ENCODE data around the gene SPON1.
"Not testable (repeated sequence)": the region's sequence is repeated elsewhere in the genome, so short reads cannot be mapped to it uniquely, and the experiment has no call there.

Gene SPON1

GRCh38 chr11:14230407-14230806 lies 267.9 kb downstream of the SPON1 start:
- in situ Hi-C loops (cut with MboI; ENCODE audit: low sequenced_read_pairs), result no loop called here

DNA sequence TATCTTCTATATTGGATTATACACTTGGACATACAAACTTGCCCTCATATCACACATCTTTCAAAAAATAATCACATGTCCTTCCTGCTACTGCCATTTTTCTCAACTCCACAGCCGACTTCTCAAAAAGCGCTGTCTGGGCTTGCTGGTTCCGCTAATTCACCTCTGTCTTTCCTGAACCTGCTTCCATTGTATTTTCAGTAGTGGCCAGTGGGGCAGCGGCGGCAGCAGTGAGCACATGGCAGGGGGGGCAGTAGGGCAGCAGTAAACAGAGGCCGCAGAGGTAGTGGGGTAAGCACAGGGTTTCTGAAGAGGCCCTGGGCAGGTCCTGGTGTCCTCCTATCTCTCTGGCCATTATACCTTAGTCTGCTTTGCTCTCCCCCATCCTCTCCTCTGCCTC lies 270.1 kb downstream of the SPON1 start:
- in situ Hi-C loops (cut with MboI; ENCODE audit: low sequenced_read_pairs), result no loop called here

- in situ Hi-C loops (cut with MboI; ENCODE audit: low sequenced_read_pairs), result no loop called here
These were observed 271.9 kb downstream of the SPON1 start for GRCh38 chr11:14234446-14234845.

DNA sequence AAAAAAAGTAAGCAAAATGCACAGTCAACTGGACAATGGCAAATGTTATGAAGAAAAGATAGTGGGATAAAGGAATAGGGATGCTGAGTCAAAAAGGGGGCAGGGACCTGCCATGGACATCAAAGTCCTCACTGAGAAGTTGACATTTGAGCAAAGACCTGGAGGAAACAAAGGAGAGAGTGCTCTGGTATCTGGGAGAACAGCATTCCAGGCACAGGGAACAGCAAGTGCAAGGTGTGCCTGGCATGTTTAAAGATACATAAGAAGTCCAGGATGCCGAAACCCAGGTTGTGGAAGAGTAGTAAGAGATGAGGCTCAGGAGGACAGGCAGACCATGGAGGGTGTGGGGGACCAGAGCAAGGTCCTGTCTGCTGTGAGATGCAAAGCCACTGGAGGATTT lies 273.2 kb downstream of the SPON1 start:
- in situ Hi-C loops (cut with MboI; ENCODE audit: low sequenced_read_pairs), result no loop called here

DNA sequence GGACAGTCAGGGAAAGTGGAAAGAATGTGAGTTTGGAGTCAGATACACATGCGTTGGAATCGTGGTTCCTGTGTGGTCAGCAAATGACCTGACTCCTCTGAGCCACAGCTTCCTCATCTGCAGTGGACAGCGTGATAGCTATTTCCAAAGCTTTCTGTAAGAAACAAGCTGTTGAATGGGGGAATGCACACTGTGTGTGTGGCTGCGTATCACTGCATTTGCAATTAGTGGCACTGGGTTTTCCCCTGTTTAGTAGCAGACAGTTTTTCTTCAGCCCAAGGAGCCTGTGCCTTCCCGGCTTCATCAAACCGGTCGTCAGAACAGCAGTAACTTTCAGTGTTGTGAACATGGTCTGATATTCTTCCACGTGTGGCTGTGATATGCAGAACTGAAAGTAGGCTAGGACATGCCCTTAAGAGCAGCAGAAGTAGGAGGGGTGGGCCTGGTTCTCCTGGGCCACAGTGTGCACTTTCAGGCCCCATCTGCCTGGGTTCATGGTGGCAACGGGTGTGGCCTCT lies 275.0 kb downstream of the SPON1 start:
- in situ Hi-C loops (cut with MboI; ENCODE audit: low sequenced_read_pairs), result no loop called here

DNA sequence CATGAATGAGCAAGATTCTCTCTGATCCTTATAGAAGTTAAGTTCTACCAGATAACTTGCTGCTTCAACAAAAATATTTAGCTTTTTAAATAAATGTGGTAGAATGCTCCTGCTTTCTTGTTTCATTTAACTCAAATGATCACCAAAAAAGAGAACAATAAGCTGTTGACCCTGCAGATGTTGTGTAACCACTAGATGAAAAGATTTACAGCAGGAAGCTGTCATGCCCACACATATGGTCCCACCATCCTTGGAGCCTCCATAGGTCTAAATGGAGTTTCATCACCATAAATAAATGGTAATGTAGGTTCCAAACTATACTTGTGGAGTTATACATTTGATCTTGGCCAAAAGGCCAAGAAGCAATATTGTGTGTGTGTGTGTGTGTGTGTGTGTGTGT lies 277.7 kb downstream of the SPON1 start:
- in situ Hi-C loops (cut with MboI; ENCODE audit: low sequenced_read_pairs), result no loop called here

DNA sequence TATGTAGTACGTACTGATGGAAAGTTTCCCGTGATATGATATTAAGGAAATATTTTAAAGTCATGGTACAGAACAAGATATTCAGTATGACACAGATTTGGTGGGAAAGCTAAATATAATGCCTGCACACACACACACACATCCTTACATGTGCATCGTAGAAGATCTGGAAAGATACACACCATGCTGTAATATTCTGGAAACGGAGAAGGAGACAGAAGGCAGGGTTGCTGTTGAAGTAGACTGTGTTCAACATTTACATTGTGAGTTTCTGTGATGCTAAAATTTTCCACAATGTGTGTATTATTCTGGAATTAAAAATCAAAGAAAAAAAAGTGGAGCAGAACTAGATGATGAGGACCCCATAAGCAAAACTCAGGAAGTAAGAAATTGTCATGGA lies 278.4 kb downstream of the SPON1 start:
- in situ Hi-C loops (cut with MboI; ENCODE audit: low sequenced_read_pairs), result no loop called here

- in situ Hi-C loops (cut with MboI; ENCODE audit: low sequenced_read_pairs), result no loop called here
These were observed 279.7 kb downstream of the SPON1 start for GRCh38 chr11:14242187-14242586.

- in situ Hi-C loops (cut with MboI; ENCODE audit: low sequenced_read_pairs), result no loop called here
These were observed 280.2 kb downstream of the SPON1 start for GRCh38 chr11:14242733-14243132.

- in situ Hi-C loops (cut with MboI; ENCODE audit: low sequenced_read_pairs), result no loop called here
These were observed 282.4 kb downstream of the SPON1 start for GRCh38 chr11:14244926-14245325.

DNA sequence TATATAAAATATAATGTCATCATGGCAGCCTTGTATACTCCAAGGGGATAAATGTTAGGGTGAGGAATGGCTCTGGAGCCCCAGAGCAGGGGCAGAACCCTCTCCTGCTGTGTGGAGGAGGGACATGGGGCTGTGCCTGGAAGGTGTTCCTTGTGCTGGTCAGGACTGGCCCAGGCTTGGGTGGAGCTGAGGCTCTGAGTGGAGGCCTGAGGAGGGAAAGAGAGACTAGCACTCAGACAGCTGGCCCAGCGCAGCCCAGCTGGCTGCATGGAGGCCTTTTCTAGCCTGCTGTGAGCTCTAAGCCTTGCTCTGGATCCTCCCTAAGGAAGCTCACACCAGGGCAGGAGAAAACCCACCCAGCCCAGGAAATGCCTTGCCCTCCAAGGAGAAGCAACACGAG lies 282.9 kb downstream of the SPON1 start:
- in situ Hi-C loops (cut with MboI; ENCODE audit: low sequenced_read_pairs), result no loop called here

DNA sequence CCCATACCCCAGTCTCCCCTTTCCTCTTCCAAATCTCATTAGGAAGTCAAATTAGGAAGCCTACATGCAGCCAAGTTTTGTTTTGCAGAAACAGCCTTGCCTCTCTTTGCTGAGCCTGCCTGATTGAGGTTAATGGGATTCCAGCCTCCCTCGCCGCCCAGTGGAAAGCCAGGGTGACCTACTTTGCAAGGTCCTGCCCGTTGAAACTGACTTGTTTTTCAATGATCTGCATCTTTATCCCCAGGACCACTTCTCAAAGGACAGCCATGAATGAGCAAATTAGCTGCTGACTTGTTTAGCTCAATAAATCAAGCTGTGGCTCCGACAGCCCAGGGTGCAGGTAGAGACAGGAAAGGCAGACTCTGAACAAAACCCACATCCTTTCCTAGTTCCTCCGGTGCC lies 286.1 kb downstream of the SPON1 start:
- in situ Hi-C loops (cut with MboI; ENCODE audit: low sequenced_read_pairs), result no loop called here

GRCh38 chr11:14249121-14249963 lies 286.8 kb downstream of the SPON1 start:
- in situ Hi-C loops (cut with MboI; ENCODE audit: low sequenced_read_pairs), result no loop called here

DNA sequence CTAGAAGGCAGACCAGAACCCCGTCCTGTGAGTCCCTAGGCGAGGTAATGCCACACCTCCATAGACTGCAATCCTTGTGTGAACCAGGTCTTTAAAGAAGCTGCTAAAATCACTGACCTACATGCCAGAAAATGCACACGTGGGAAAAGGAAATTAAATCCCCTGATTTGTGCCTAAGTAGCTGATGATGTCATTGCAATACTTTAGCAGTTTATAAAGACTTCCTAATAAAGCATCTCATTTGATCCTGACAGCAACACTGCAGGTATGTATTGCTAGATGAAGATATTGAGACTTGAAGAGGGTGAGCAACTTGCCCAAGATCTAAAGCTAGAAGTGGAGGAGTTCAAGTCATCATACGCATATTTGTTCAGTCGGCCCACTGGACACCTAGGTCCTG lies 289.2 kb downstream of the SPON1 start:
- in situ Hi-C loops (cut with MboI; ENCODE audit: low sequenced_read_pairs), result no loop called here

DNA sequence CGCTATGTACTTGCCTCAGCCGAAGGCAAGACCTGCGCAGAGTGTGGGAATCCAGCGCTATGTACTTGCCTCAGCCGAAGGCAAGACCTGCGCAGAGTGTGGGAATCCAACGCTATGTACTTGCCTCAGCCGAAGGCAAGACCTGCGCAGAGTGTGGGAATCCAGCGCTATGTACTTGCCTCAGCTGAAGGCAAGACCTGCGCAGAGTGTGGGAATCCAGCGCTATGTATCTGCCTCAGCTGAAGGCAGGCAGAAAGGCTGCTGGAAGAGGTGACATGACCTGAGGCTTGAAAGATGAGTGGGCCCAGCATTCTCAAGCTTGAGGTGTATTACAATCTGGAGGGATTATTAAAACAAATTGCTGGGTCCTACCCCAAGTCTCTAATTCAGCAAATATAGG lies 290.0 kb downstream of the SPON1 start:
- in situ Hi-C loops (cut with MboI; ENCODE audit: low sequenced_read_pairs), result not testable (repeated sequence)

GRCh38 chr11:14253421-14253820 lies 290.9 kb downstream of the SPON1 start:
- in situ Hi-C loops (cut with MboI; ENCODE audit: low sequenced_read_pairs), result no loop called here

GRCh38 chr11:14253840-14254239 lies 291.3 kb downstream of the SPON1 start:
- in situ Hi-C loops (cut with MboI; ENCODE audit: low sequenced_read_pairs), result no loop called here

- in situ Hi-C loops (cut with MboI; ENCODE audit: low sequenced_read_pairs), result no loop called here
These were observed 292.2 kb downstream of the SPON1 start for GRCh38 chr11:14254533-14255237.

GRCh38 chr11:14255238-14255534 lies 292.7 kb downstream of the SPON1 start:
- in situ Hi-C loops (cut with MboI; ENCODE audit: low sequenced_read_pairs), result no loop called here

DNA sequence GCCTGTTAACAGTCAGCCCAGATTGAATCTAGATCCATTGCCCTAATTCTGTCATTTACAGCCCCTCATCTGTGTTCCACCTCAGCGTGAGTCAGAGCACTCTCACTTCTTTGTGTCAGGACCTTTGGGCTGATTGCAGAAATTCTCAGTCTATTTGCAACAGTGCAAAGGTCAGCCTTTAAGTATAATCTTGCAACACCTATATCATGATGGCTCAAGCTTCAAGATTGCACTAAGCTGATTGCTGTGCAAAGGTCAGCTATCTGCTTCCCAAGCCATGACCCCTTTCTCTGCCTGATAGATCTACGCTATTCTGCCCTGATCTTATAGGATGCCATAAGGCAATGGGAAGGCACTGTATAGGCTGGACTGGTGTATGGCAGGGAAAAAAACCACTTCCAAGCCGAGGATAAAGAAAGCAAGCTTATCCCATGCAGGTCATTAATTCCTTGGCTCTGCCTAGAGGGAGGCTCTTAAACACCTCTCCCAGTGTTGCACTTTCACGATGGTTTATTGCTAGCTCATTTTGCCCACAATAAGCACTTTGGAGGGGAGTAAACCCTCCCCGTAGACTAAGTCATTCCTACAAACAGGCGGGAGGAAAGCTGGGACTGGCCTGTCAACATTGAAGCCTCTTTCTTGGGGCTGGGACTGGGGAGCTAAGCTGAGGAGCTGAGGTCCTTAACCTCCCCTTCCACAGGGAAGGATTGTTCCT lies 295.9 kb downstream of the SPON1 start:
- in situ Hi-C loops (cut with MboI; ENCODE audit: low sequenced_read_pairs), result no loop called here

- in situ Hi-C loops (cut with MboI; ENCODE audit: low sequenced_read_pairs), result no loop called here
These were observed 296.8 kb downstream of the SPON1 start for GRCh38 chr11:14259186-14259784.

Measured in hTERT RPE-1 (cell line).